PC-3 (cell line): ENCODE measurements around the gene TMEM139.
A peak's percentile ranks its signal among the peaks of the same experiment; 100 is the strongest.

Source experiments
- EZH2 ChIP-seq: fragments of 300-600 bp; sonication (generic); IDR thresholded peaks from one replicate; pipeline ENCODE4 v1.6.1; 2017; ENCODE audit warnings: antibody characterized with exemption, mild to moderate bottlenecking, low read length; ENCODE audit not compliant: unreplicated experiment
- TF ChIP-seq, protein P1 (sequence below): fragments of 300-600 bp; sonication (generic); conservative IDR thresholded peaks from 2 replicates; pipeline ENCODE4 v1.5.1; 2017; ENCODE audit warnings: antibody characterized with exemption, low read depth, mild to moderate bottlenecking, low read length

DNA sequence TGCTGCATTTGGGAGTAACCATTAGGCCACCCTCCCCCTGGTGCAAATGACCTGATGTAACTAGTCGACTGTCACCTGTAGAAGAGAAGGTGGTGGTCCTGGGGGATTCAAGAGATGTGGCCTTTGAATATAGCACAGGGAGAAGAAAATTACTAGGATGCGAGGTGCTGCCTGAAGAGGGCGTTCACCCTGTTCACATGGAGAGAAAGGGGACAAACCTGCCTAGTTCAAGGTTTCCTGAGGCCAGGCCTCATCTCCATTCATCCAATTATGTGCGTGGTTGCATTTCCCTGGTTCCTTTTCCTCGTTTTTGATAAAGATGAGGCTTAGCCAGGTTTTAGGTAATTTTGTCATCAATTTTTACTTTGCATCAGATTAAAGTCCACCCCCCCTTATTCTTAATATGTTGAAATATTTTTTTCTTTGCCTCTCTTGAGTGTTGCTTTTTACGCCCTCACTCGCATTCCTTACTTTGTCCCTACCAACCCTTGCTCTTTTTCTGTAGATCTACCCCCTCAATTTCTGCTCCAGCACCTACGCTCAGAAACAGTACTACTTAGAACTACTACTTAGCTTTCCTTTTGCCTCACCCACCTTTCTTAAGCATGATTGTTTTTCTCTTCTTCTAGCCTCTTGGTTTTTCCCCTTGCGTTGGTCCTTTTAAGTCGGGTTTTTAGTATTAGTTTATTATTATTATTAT lies 44.9 kb downstream of the TMEM139 start:
- TF ChIP-seq, protein P1, sequence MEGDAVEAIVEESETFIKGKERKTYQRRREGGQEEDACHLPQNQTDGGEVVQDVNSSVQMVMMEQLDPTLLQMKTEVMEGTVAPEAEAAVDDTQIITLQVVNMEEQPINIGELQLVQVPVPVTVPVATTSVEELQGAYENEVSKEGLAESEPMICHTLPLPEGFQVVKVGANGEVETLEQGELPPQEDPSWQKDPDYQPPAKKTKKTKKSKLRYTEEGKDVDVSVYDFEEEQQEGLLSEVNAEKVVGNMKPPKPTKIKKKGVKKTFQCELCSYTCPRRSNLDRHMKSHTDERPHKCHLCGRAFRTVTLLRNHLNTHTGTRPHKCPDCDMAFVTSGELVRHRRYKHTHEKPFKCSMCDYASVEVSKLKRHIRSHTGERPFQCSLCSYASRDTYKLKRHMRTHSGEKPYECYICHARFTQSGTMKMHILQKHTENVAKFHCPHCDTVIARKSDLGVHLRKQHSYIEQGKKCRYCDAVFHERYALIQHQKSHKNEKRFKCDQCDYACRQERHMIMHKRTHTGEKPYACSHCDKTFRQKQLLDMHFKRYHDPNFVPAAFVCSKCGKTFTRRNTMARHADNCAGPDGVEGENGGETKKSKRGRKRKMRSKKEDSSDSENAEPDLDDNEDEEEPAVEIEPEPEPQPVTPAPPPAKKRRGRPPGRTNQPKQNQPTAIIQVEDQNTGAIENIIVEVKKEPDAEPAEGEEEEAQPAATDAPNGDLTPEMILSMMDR: 0 out of 2 replicates have a peak, but pooled peaks have one; percentile 16
- TF ChIP-seq EZH2: no peak
